HG02852 (cell line): ENCODE data around the gene RPL7L1.
"Not testable (repeated sequence)": the region's sequence is repeated elsewhere in the genome, so short reads cannot be mapped to it uniquely, and the experiment has no call there.

Source experiments
- ATAC-seq: cut with Tn5 transposase; IDR thresholded peaks from one replicate; pipeline ENCODE4 v1.9.1; 2021; ENCODE audit warnings: mild to moderate bottlenecking, moderate library complexity; ENCODE audit not compliant: unreplicated experiment

Gene RPL7L1

GRCh38 chr6:42879372-42880239 is at the start of gene RPL7L1:
Gene RPL7L1 (plus strand): TSS chr6:42879616. CDS start chr6:42879911, 295 bp downstream.
- peak; percentile 90 for ATAC-seq

GRCh38 chr6:42831237-42831636 is 48.2 kb upstream of the RPL7L1 start:
- no peak for ATAC-seq

GRCh38 chr6:42834056-42834455 is 45.4 kb upstream of the RPL7L1 start:
- ATAC-seq, result no peak

- ATAC-seq, result no peak
Measured at GRCh38 chr6:42841844-42842584, 37.4 kb upstream of the RPL7L1 start.

- ATAC-seq, result no peak
Measured at GRCh38 chr6:42845327-42845694, 34.1 kb upstream of the RPL7L1 start.

- no peak for ATAC-seq
Measured at GRCh38 chr6:42846505-42846904, 32.9 kb upstream of the RPL7L1 start.

GRCh38 chr6:42848700-42849099 is 30.7 kb upstream of the RPL7L1 start:
- no peak for ATAC-seq

- ATAC-seq, result no peak
Measured at GRCh38 chr6:42851599-42851998, 27.8 kb upstream of the RPL7L1 start.

GRCh38 chr6:42860036-42860435 is 19.4 kb upstream of the RPL7L1 start:
- no peak for ATAC-seq

- no peak for ATAC-seq
Measured at GRCh38 chr6:42860481-42860880, 18.9 kb upstream of the RPL7L1 start.

- ATAC-seq, result no peak
Measured at GRCh38 chr6:42864602-42865001, 14.8 kb upstream of the RPL7L1 start.

- no peak for ATAC-seq
Measured at GRCh38 chr6:42870145-42870936, 9.1 kb upstream of the RPL7L1 start.

- ATAC-seq, result no peak
Measured at GRCh38 chr6:42871711-42872110, 7.7 kb upstream of the RPL7L1 start.

GRCh38 chr6:42873313-42873712 is 6.1 kb upstream of the RPL7L1 start:
- no peak for ATAC-seq

- ATAC-seq, result no peak
Measured at GRCh38 chr6:42877695-42878094, 1.7 kb upstream of the RPL7L1 start.

GRCh38 chr6:42880240-42880817 is 913 bp downstream of the RPL7L1 start:
- ATAC-seq, result not testable (repeated sequence)

- ATAC-seq, result not testable (repeated sequence)
Measured at GRCh38 chr6:42880871-42881270, 1.5 kb downstream of the RPL7L1 start.

- no peak for ATAC-seq
Measured at GRCh38 chr6:42885702-42886101, 6.3 kb downstream of the RPL7L1 start.

GRCh38 chr6:42888201-42888600 is 8.8 kb downstream of the RPL7L1 start:
- not testable (repeated sequence) for ATAC-seq

- ATAC-seq, result no peak
Measured at GRCh38 chr6:42889815-42890214, 10.4 kb downstream of the RPL7L1 start.
